Measurements from ENCODE around the gene MRPL49.
A peak's percentile ranks its signal among the peaks of the same experiment; 100 is the strongest.
"Not testable (repeated sequence)": the region's sequence is repeated elsewhere in the genome, so short reads cannot be mapped to it uniquely, and the experiment has no call there.

MRPL49 gene

DNA sequence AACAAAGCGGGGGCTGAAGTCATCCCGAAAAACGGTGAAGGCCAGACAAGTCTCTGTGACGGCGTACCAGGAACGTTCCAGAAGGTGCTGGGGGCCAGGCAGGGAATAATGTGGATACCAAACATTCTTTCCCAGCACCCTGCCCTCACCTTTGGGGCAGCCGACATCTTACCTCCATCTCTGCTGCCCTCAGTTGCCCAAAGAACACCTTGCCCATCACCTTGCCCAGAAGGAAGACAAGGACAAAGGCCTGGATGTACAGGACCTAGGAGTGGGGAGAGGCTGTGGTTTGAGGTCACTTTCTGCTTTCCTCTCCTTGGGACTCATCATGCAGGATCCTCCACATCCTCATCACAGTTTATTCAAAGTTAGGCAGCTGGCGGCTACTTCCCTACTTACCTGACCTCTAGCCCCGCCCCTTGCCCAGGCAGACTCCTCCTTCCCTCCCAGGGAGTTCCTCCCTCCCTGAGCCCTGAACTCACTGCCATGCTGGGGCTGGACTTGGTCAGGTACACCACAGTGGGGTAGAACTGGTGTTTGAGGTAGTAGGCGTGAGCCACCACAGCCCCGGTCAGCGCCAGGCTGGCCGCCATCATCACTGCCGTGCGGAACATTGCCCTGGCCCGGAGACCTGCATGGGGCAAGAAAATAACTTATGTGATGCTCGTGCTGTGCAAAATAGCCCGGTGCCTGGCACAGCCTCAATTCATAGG is 11.0 kb downstream of the MRPL49 start:
- DNase-seq (ENCODE audit: low spot score), result peak; percentile 67

DNA sequence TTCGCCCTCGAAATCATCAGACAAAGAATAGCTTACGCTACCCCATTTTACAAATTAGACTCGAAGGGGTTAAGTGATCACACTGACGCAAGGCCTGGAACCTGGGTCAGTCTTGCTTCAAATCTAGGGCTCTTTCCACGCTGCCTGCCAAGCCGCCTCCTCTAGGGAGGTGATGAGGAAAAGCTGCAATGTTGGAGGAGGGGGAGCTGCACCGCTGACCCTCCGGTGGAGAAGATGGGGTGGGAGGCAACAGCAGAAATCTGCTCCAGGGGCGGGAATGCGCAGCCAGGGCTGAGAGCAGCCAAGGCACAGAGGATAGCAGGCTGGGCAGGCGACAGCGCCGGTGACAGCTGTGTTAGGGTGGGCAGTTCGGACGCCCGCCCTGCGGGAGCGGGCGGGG is 11.6 kb downstream of the MRPL49 start:
- DNase-seq (ENCODE audit: low spot score), result no peak

DNA sequence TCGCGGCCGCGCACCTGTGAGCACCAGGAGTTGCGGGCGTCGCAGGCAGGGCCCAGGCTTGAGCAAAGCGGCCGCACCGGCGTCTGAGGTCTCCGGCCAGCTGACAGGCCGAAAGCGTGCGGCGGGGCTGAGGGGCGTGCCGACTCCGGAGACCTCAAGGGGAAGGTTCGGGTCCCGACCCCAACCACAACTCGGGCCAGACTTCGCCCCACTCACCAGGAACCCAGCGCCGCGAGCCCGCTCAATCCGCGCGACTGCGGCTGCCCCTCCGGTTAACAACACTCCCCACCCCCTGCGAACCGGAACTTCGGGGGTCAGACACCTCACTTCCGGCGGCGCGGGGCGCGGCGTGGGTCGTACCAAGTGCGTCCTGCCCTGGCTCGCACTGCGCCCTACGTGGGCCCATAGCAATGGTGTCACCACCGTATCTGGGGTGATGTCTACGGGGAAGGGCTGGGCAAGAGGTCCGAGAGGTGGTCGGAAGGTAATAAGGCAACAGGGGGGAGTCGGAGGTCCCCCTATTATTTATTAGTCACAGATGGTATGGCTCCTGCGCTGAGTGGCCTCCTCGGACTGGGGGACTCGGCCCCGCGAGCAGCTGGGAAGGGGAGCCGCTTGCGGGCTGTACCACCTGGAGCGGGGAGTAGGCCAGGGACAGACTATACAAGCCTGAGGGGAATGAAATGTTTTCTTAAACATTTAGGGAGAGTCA is 12.3 kb downstream of the MRPL49 start, which contains the start of gene SYVN1:
SYVN1 (minus strand) TSS at position 280 of the 712 bp plus-strand sequence. CDS start 918 bp downstream, outside the sequence.
- DNase-seq (ENCODE audit: low spot score), result peak; percentile 85

DNA sequence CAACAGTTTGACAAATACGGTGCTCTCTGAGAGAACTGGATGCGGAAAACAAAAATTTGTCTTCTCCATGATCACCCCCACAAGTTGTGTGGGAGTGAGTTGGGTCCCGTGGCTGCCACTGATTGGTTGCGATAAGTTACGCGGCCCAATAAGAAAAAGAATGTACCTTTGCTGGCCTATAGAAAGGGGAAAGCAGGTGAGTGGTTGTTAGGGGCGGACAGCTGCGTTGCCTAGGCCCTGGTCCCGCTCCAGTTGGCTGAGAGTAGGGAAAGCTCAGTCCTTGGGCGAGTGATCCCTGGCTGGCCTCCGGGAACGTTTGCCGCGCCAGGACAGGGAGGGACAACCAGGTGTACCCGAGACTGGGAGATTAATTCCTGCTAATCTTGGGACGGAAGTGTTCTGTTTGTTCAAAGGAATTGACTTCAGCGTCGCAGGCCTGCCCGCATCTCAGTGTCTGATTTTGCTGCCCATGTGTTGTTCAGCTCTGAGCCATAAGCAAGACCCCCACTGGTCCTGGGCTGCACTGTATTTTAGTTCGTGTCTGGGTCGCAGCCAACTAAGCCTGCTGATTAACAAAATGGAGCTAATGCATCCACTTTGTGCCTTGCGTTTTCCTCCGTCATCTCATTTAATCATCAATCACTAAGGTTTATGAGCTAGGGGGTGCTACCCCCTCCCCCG is 13.0 kb downstream of the MRPL49 start:
- DNase-seq (ENCODE audit: low spot score), result peak; percentile 99

DNA sequence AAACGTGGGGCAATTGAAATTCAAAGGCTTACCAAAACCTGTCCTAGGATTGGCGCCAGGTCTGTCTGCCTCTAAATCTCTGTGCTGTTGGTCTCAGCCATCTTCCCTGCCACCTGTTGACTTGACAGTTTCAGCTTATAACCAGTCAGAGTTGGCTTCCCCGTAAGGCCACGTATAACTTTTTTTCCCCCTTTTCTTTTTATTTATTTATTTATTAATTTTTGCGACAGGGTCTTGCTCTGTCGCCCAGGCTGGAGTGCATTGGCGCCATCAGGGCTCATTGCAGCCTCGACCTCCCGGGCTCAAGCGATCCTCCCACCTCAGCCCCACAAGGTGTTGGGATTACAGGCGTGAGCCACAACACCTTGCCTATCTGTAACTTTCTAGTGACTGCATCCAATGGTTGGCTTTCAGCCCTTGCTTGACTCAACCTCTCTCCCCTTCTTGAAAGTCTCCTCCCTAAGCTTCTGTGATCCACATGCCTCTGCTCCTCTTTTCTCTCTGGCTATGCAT is 13.6 kb downstream of the MRPL49 start:
- DNase-seq (ENCODE audit: low spot score), result no peak

DNA sequence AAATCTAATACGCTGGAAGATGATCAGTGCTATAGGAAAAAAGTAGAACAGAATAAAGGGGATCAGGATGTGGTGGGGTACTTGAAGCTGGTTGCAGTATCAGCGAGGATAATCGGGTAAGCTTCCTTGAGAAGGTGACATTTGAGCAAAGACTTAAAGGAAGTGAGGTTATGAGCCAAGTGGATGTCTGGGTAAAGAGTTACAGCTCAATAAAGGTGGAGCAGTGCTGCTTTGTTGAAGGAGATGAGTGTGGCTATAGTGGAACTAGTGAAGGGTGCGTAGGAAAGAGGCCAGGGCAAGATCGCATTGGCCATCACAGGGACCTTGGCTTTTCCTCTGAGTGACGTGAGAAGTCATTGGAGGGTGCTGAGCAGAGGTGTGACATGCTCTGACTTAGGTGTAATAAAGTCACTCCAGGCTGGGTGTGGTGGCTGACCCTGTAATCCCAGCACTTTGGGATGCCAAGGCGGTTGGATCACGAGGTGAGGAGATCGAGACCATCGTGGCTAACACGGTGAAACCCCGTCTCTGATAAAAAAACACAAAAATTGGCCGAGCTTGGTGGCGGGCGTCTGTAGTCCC is 14.5 kb downstream of the MRPL49 start:
- no peak for DNase-seq (ENCODE audit: low spot score)

DNA sequence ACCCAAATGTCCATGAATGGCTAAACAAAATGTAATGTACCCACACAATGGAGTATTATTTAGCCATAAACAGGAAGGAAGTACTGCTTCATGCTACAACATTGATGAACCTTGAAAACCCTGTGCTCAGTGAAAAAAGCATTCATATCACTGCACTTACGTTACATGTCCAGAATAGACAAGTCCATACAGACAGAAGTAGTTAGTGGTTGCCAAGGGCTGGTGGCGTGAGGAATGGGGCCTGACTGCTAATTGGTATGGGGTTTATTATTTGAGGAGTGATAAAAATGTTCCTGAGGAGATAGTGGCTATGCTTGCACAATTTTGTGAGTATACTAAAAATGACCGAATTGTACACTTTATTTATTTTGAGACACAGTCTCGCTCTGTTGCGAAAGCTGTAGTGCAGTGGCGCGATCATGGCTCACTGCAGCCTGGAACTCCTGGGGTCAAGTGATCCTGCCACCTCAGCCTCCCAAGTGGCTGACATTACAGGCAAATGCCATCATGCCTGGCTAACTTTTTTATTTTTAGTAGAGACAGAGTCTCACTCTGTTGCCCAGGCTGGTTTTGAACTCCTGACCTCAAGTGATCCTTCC is 19.9 kb downstream of the MRPL49 start:
- no peak for DNase-seq (ENCODE audit: low spot score)

DNA sequence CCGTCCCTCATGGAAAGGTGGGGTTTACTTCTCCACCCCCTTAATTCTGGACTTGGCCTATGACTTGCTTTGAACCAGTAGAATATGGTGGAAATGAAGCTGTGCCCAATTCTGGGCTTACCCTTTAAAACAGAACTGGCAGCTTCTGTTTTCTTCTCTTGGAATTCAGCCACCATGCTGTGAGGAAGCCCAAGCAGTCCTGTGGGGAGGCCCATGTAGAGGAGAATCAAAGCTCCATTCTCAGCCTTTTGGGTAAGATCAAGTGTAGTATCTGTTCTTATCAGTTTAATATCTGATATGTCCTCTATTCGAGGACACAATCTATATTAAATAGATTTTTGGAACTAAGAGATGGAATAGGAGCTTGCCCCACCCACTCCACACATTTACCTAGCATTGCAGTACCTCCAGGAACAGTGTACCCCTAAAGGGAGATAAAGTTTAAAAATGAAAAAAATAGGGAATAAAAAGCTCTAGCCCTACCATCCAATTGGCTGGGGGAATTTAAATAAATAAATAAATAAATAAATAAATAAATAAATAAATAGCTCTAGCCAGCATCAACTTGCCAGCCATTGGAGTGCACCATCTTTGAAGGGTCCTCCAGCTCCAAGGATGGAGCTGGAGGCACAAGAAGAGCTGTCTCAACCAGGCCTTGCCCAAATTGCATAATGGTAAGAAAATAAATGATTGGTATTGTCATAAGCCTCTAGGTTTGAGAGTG is 25.4 kb downstream of the MRPL49 start:
- no peak for DNase-seq (ENCODE audit: low spot score)

DNA sequence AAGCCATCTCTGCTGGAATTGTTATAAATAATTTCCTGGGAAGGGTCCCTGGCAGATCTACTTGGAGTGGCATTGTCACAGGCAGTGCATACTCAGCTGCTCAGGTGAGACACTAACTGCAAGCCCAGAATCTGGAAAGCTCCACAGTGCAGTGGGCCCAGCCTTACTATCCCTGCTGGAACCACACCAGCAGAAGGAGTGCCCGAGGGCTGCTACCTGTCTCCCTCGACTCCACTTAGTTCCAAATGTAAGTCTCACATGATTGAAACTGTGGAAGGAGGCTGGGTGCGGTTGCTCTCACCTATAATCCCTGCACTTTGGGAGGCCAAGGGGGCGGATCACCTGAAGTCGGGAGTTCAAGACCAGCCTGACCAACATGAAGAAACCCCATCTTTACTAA is 26.5 kb downstream of the MRPL49 start:
- DNase-seq (ENCODE audit: low spot score), result no peak

DNA sequence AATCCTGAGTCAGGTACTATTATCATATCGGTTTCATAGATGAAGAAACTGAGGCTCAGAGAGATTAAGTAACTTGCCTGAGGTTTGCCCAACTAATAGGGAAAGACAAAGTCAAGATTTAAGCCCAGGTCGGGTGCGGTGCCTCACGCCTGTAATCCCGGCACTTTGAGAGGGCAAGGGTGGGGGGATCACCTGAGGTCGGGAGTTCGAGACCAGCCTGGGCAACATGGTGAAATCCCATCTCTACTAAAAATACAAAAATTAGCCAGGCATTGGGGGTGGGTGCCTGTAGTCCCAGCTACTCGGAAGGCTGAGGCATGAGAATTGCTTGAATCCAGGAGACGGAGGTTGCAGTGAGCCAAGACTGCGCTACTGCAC is 28.0 kb downstream of the MRPL49 start:
- DNase-seq (ENCODE audit: low spot score), result not testable (repeated sequence)

DNA sequence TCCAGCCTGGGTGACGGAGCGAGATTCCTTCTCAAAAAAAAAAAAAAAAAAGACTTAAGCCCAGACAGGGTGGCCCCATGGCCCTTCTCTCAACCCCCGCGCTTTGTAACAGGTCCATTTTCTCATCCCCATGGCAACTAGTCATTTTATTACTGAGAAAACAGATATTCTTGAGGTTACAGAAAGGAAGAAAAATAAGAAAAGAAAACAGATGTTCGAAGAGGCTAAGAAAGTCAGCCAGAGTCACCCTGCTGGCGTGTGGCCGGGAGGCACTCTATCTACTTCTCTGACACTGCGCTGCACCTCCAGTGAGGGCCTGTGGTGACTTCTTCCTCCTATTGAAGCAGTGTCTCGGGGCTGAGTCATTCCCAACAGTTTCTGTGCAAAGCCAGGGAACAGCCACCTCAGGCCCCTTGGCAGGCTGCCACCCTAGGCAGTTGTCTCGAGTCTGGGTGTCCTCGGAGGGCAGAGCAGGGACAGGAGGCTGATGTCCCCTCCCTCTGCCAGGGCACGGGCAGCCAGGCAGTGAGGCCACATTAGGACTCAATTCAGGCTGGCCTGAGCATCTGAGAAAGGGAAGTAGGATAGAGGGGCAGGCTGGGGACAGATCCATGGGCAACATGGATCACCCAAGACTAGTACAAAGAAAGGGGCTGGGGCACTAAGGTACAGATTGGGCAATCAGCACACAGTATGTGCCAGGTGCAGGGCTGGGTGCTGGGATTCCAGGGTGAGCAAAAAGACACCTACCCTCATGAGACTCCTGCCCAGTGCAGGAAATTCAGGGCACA is 28.6 kb downstream of the MRPL49 start:
- peak; percentile 86 for DNase-seq (ENCODE audit: low spot score)

DNA sequence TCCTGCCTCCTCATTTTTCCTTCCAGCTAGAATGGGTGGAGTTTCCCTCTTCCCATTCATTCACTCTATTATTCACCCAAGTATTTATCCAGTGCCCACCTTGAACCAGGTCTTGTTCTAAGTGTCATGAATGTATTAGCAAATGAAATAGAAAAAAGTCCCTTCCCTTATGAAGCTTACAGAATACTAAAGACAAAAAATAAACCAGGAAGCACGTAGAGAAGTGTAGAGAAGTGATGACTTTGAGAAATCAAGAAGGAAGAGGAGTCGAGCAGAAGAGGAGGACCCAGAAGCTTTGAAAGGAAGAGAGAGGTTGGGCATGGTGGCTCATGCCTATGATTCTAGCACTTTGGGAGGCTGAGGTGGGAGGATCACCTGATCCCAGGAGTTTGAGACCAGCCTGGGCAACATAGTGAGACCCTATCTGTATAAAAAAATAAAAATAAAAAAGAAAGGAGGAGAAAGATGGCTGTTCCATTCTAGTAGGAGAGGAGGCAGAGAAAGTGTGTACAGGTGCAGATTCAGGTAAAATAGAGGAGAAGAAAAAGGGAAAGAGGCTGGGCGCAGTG is 29.3 kb downstream of the MRPL49 start:
- DNase-seq (ENCODE audit: low spot score), result no peak

DNA sequence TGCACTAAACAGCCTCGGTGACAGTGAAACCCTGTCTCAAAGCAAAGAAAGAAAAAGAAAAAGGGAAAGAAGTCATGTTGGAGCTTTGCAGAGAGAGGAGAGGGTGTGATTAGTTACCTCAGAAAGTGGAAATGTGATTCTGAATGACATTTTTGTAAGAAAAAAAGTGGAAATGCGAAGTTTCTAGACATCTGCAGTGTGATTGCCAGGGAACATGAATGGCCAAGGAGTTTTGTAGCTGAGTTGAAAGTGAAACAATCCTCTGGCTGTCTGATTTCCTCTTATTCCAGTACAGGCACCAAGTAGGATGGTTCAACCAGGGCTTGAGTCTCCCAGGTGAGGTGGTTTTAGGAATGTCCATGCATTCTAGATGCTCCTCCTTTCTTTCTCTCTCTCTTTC is 30.0 kb downstream of the MRPL49 start:
- DNase-seq (ENCODE audit: low spot score), result no peak

DNA sequence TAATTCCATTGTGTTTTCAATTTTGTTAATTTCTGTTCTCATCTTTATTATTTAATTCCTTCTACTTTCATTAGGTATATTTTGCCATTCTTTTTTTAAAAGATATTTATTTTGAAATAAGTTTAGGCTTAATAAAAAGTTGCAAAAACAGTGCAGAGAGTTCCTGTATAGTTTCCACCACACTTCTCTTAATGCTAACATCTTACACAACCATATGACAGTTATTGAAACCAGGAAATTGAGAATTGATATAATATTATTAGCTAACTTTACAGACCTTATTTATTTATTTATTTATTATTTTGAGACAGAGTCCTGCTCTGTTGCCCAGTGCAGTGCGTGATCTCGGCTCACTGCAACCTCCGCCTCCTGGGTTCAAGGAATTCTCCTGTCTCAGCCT is 34.1 kb downstream of the MRPL49 start:
- DNase-seq (ENCODE audit: low spot score), result no peak

DNA sequence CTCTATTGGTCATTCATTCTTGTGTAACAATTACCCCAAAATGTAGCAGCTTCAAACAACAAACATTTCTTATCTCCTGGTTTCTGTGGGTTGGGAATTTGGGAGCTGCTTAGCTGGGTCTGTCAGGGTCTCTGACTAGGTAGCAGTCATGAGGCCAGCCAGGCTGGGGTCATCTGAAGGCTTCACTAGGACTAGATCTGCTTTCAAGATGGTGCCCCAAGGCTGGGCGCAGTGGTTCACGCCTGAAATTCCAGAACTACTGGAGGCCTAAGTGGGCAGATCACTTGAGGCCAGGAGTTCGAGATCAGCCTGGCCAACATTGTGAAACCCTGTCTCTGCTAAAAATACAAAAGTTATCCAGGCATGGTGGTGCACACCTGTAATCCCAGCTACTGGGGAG is 34.8 kb downstream of the MRPL49 start:
- no peak for DNase-seq (ENCODE audit: low spot score)

DNA sequence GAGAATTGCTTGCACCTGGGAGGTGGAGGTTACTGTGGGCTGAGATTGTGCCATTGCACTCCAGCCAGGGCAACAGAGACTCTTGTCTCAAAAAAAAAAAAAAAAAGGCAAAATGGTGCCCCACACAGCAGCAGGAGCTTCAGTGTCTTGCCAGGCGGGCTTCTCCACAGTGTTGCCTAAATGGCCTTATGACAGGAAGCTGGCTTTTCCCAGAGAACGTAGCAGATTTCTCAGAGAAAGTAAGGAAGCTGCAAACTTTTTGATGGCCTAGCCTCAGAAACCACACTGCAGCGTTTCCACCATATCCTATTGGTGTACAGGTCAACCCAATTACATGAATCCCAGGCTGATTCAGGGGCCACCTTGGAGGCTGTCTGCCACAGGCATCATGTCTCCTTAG is 35.2 kb downstream of the MRPL49 start:
- DNase-seq (ENCODE audit: low spot score), result no peak

DNA sequence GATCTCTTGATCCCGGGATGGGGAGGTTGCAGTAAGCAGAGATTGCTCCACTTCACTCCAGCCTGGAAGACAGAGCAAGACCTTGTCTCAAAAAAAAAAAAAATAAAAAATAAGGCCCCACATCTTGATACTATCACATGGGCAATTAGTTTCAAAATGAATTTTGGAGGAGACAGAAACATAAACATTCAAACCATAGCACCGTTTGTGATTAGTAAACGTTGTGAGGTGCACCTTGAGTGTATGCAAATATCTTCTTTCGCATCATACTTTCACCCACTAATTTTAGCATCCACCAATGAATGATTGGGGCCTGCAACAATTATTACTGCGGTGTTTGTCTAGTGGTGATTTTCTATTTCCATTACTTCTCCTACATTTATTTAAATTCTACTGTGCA is 36.9 kb downstream of the MRPL49 start:
- no peak for DNase-seq (ENCODE audit: low spot score)

DNA sequence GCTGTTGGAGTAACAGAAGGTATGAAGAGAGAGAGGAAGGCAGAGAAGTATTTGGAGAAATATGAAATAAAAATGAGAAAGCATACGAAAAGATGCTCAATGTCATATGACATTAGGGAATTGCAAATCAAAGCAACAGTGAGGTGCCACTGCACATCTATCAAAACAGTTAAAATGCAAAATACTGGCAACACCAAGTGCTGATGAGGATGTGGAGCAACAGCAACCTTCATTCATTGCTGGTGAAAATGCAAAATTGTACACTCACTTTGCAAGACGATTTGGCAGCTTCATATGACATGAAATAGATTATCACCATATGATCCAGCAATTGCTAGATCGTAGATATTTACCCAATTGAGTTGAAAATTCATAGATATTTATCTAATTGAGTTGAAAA is 38.5 kb downstream of the MRPL49 start:
- DNase-seq (ENCODE audit: low spot score), result no peak

DNA sequence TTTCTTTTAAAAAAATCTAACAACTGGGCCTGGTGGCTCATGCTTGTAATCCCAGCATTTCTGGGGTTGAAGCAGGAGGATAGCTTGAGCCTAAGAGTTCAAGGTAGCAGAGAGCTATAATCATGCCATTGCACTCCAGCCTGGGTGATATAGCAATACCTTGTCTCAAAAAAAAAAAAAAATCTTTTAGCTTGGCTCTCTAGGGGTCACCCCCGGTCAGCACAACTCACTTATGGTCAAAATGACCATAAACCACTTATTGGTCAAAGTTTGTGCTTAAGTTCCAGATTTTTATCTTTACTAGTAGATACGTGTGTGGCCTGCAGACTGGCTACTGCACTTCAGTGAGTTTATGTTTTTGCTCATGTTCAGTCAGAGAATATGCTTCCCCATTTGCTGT is 41.6 kb downstream of the MRPL49 start:
- DNase-seq (ENCODE audit: low spot score), result no peak

Data from SW480 (cell line).